OCI-LY3 (cell line): ENCODE results near the gene AKAP12.

Experiments used
- H2AFZ ChIP-seq: fragments of 200-600, 300-600 bp; shearing (Covaris generic); 2 replicates; pipeline ENCODE4 v1.6.0; 2014; ENCODE audit warnings: antibody characterized with exemption, low read depth, low read length
- H3K27ac ChIP-seq: fragments of 200-600, 300-600 bp; sonication (generic); 2 replicates; pipeline ENCODE4 v1.5.1; 2014; ENCODE audit warnings: mild to moderate bottlenecking, low read length, moderate library complexity, mixed read lengths
- H3K27me3 ChIP-seq: fragments of 200-600, 300-600 bp; sonication (generic); 2 replicates; pipeline ENCODE4 v1.6.1; 2014; ENCODE audit warnings: low read depth, low read length, mixed read lengths
- H3K36me3 ChIP-seq: fragments of 200-600, 300-600 bp; sonication (generic); replicated peaks from 2 replicates; pipeline ENCODE3; 2014; ENCODE audit warnings: low read depth, low read length, mixed read lengths
- H3K4me1 ChIP-seq: fragments of 300-600, 200-600 bp; sonication (generic); 2 replicates; pipeline ENCODE4 v1.6.1; 2014; ENCODE audit warnings: low read length, mixed read lengths
- H3K4me2 ChIP-seq: fragments of 200-600, 300-600 bp; sonication (generic); 2 replicates; pipeline ENCODE4 v1.6.1; 2014; ENCODE audit warnings: low read length, mixed read lengths
- H3K4me3 ChIP-seq: fragments of 300-600, 200-600 bp; sonication (generic); 2 replicates; pipeline ENCODE4 v1.5.1; 2014; ENCODE audit warnings: antibody characterized with exemption, mild to moderate bottlenecking, low read length, moderate library complexity
- H3K79me2 ChIP-seq: fragments of 300-600, 200-600 bp; shearing (Covaris generic); 2 replicates; pipeline ENCODE4 v1.6.1; 2014; ENCODE audit warnings: mild to moderate bottlenecking, low read length, mixed read lengths
- H3K9ac ChIP-seq: fragments of 300-600, 200-600 bp; shearing (Covaris generic); 2 replicates; pipeline ENCODE4 v1.6.0; 2014; ENCODE audit warnings: mild to moderate bottlenecking, low read length, moderate library complexity
- H3K9me3 ChIP-seq: fragments of 200-600, 300-600 bp; shearing (Covaris generic); 2 replicates; pipeline ENCODE4 v1.6.1; 2014; ENCODE audit warnings: low read length, mixed read lengths; ENCODE audit not compliant: insufficient read depth
- H4K20me1 ChIP-seq: fragments of 200-600, 300-600 bp; sonication (generic); 2 replicates; pipeline ENCODE4 v1.6.1; 2016; ENCODE audit warnings: low read length, mixed read lengths; ENCODE audit not compliant: insufficient read depth
- CTCF ChIP-seq: fragments of 200-600, 300-600 bp; sonication (generic); IDR thresholded peaks from 2 replicates; pipeline ENCODE4 v1.5.1; 2014; ENCODE audit warnings: antibody characterized with exemption, low read length, low read depth
- EZH2phosphoT487 ChIP-seq: fragments of 200-600 bp; shearing (Covaris generic); IDR thresholded peaks from 2 replicates; pipeline ENCODE4 v1.6.1; 2018; ENCODE audit warnings: antibody characterized with exemption, mixed run types, low read depth

The AKAP12 gene

GRCh38 chr6:151387175-151387970 lies 147.6 kb downstream of the AKAP12 start:
- no peak overlapping the region for H3K9ac ChIP-seq
- no peak overlapping the region for H3K4me3 ChIP-seq
- H3K79me2 ChIP-seq = peaks cover 78% of the 10 kb centered on the region
- H4K20me1 ChIP-seq = peaks cover 4% of the 10 kb centered on the region
- H3K27ac ChIP-seq = no peak overlapping the region
- no peaks in the 10 kb centered on the region for H3K27me3 ChIP-seq
- H3K9me3 ChIP-seq = no peaks in the 10 kb centered on the region
- H2AFZ ChIP-seq = no peak overlapping the region
- no peak overlapping the region for H3K4me2 ChIP-seq
- H3K4me1 ChIP-seq = peaks cover 9% of the 10 kb centered on the region
- TF ChIP-seq EZH2phosphoT487 (no peak), CTCF (no peak)
- peaks cover 5% of the 10 kb centered on the region for H3K36me3 ChIP-seq

GRCh38 chr6:151388236-151388635 lies 148.5 kb downstream of the AKAP12 start:
- Histone ChIP-seq H3K27ac (no peak overlapping the region), H3K9ac (no peak overlapping the region), H3K4me2 (no peak overlapping the region), H3K4me1 (peaks cover 18% of the 10 kb centered on the region), H3K27me3 (no peaks in the 10 kb centered on the region), H3K9me3 (no peaks in the 10 kb centered on the region), H2AFZ (no peak overlapping the region), H3K36me3 (peaks cover 6% of the 10 kb centered on the region), H3K4me3 (no peak overlapping the region), H3K79me2 (peaks cover 84% of the 10 kb centered on the region), H4K20me1 (peaks cover 13% of the 10 kb centered on the region)
- TF ChIP-seq CTCF (no peak), EZH2phosphoT487 (no peak)

DNA sequence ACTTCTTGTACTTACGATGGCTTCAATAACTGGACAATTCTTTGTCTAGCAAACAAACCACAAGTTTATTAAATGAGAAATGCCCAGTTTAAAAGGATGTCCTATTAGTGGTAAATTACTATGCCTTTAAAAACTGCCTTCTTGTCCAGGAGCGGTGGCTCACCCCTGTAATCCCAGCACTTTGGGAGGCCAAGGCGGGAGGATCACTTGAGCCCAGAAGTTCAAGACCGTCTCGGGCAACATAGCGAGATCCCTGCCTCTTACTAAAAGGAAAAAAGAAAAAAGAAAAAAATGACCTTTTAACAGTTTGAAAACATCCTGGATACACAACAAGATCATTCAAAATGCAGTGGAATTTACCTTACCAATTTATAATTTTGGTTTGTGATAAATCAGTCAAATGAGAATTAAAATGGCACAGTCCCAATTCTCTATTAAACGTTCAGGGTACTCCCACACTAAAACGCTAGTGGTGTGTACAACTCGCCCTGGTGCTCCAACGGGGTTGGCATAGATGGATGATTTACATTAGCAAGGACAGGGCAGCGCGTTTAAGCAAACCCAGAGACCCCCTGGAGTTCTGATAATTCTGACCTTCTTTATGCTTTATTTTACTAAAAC lies 149.3 kb downstream of the AKAP12 start:
- Histone ChIP-seq H3K36me3 (peaks cover 10% of the 10 kb centered on the region), H4K20me1 (peaks cover 18% of the 10 kb centered on the region), H3K27ac (peak overlapping the region; percentile 94), H3K4me1 (peaks cover 20% of the 10 kb centered on the region), H3K79me2 (peaks cover 84% of the 10 kb centered on the region), H3K9ac (peak overlapping the region; percentile 86), H2AFZ (no peak overlapping the region), H3K4me2 (peak overlapping the region; percentile 88), H3K27me3 (no peaks in the 10 kb centered on the region), H3K4me3 (peak overlapping the region; percentile 94), H3K9me3 (no peaks in the 10 kb centered on the region)
- TF ChIP-seq EZH2phosphoT487 (no peak), CTCF (no peak)

GRCh38 chr6:151389618-151390275 lies 150.0 kb downstream of the AKAP12 start:
- H3K4me3 ChIP-seq = peak overlapping the region; percentile 94
- H3K27ac ChIP-seq = peak overlapping the region; percentile 94
- peak overlapping the region; percentile 88 for H3K4me2 ChIP-seq
- no peak overlapping the region for H2AFZ ChIP-seq
- H3K9me3 ChIP-seq = no peaks in the 10 kb centered on the region
- peaks cover 84% of the 10 kb centered on the region for H3K79me2 ChIP-seq
- H3K36me3 ChIP-seq = peaks cover 8% of the 10 kb centered on the region
- TF ChIP-seq EZH2phosphoT487 = no peak
- no peak for TF ChIP-seq CTCF
- no peaks in the 10 kb centered on the region for H3K27me3 ChIP-seq
- H4K20me1 ChIP-seq = peaks cover 18% of the 10 kb centered on the region
- H3K4me1 ChIP-seq = peaks cover 20% of the 10 kb centered on the region
- H3K9ac ChIP-seq = peak overlapping the region; percentile 86
